HepG2 (cell line): ENCODE results near the gene MCM8. TPM values are rescaled to one million over a fixed set of nuclear protein-coding genes. Genes with fewer than 3 reads are reported as not detected.

ENCODE experiments used
- ELF3 ChIP-seq: IDR thresholded peaks from 2 replicates; pipeline ENCODE4 v1.6.1; 2016; ENCODE audit warnings: missing genetic modification reagents, missing compliant biosample characterization
- FOSL2 ChIP-seq: sonication (generic); formaldehyde crosslinking; IDR thresholded peaks from 2 replicates; pipeline ENCODE4 v1.4.0; 2020; ENCODE audit warnings: missing genetic modification reagents
- HIC2 ChIP-seq: sonication (generic); formaldehyde crosslinking; IDR thresholded peaks from 2 replicates; pipeline ENCODE4 v1.9.0; 2022; ENCODE audit warnings: low read depth, missing genetic modification reagents
- MTERF4 ChIP-seq: sonication (generic); formaldehyde crosslinking; IDR thresholded peaks from 2 replicates; pipeline ENCODE4 v1.8.0; 2023; ENCODE audit warnings: mild to moderate bottlenecking, missing genetic modification reagents
- NAIF1 ChIP-seq: sonication (generic); formaldehyde crosslinking; IDR thresholded peaks from 2 replicates; pipeline ENCODE4 v1.5.0; 2020; ENCODE audit warnings: mild to moderate bottlenecking, missing genetic modification reagents, borderline replicate concordance
- NR2F2 ChIP-seq: IDR thresholded peaks from 2 replicates; pipeline ENCODE4 v1.6.1; 2012; ENCODE audit warnings: low read depth, inconsistent platforms, borderline replicate concordance
- SETDB1 ChIP-seq: sonication (generic); formaldehyde crosslinking; IDR thresholded peaks from 2 replicates; pipeline ENCODE4 v1.5.1; 2020; ENCODE audit warnings: missing genetic modification reagents, mild to moderate bottlenecking, borderline replicate concordance
- TFDP2 ChIP-seq: sonication (generic); formaldehyde crosslinking; IDR thresholded peaks from 2 replicates; pipeline ENCODE4 v1.4.0; 2020; ENCODE audit warnings: missing genetic modification reagents
- ZBTB37 ChIP-seq: sonication (generic); formaldehyde crosslinking; IDR thresholded peaks from 2 replicates; pipeline ENCODE4 v1.4.0; 2020; ENCODE audit warnings: mild to moderate bottlenecking, missing genetic modification reagents
- ZNF354B ChIP-seq: sonication (generic); formaldehyde crosslinking; IDR thresholded peaks from 2 replicates; pipeline ENCODE4 v1.8.0; 2022; ENCODE audit warnings: mild to moderate bottlenecking, missing genetic modification reagents
- ZNF407 ChIP-seq: sonication (generic); formaldehyde crosslinking; IDR thresholded peaks from one replicate; pipeline ENCODE4 v1.5.1; 2020; ENCODE audit warnings: mild to moderate bottlenecking, missing genetic modification reagents; ENCODE audit errors: not compliant biosample characterization
- ZNF598 ChIP-seq: sonication (generic); formaldehyde crosslinking; IDR thresholded peaks from 2 replicates; pipeline ENCODE4 v1.5.1; 2020; ENCODE audit warnings: mild to moderate bottlenecking, missing genetic modification reagents, borderline replicate concordance
- ZNF639 ChIP-seq: conservative IDR thresholded peaks from 2 replicates; pipeline ENCODE4 v1.6.1; 2018; ENCODE audit warnings: missing genetic modification reagents
- polyA plus RNA-seq, 8 experiments: library from polyadenylated mRNA; depleted of rRNA in 3 of 8; stranded (reverse) in 7 of 8; unstranded in 1 of 8; fragments of >200 nt; fragmentation: Illumina TruSeq in 4 of 8; extraction: Trizol in 4 of 8; gene quantifications; 2 replicates each; pipeline versions ENCODE4 v1.2.1 to v1.2.3, GENCODE V29; 2011 to 2016; ENCODE audit warnings: low read depth in 4 of 8, missing spikeins in 1 of 8, mixed read lengths in 1 of 8; ENCODE audit not compliant: insufficient read depth in 1 of 8
- total RNA-seq, 5 experiments: library from RNA; depleted of rRNA; stranded (reverse); fragments of >200 nt; fragmentation: Illumina TruSeq; extraction: Trizol; gene quantifications; 2 replicates each; pipeline ENCODE4 v1.2.3, GENCODE V29; 2016; ENCODE audit warnings: low read depth in 1 of 5

Gene MCM8
- total and polyA plus RNA-seq, 2 of the 13 experiments (the other 11 are each of a cell fraction or from before 2014, with no cell fraction given), result 11.5 to 59.3 TPM

- TF ChIP-seq MTERF4, result no peak
- TF ChIP-seq HIC2, result no peak
- TF ChIP-seq ELF3, result peak; percentile 77
- TF ChIP-seq ZBTB37 (CRISPR knock-in tag), result no peak
- no peak for TF ChIP-seq ZNF407 (CRISPR knock-in tag)
- peak; percentile 53; the same call in 1 of the 2 replicates for TF ChIP-seq ZNF639 (CRISPR knock-in tag)
- no peak for TF ChIP-seq ZNF598 (CRISPR knock-in tag)
- no peak for TF ChIP-seq NAIF1 (CRISPR knock-in tag)
- TF ChIP-seq ZNF354B, result 0 out of 2 replicates have a peak, but pooled peaks have one; percentile 62
- peak; percentile 37; the same call in 1 of the 2 replicates for TF ChIP-seq FOSL2
- TF ChIP-seq TFDP2 (CRISPR knock-in tag), result peak; percentile 24; the same call in 1 of the 2 replicates
- TF ChIP-seq SETDB1 (CRISPR knock-in tag), result no peak
- peak; percentile 87 for TF ChIP-seq NR2F2
Observed at GRCh38 chr20:6007529-6008103, 57.2 kb downstream of the MCM8 start (continued).
